ENCODE results near the gene E2F2. TPM values are rescaled to one million over a fixed set of nuclear protein-coding genes. Genes with fewer than 3 reads are reported as not detected.
A peak's percentile ranks its signal among the peaks of the same experiment; 100 is the strongest.

The E2F2 gene
- total and polyA plus RNA-seq, 2 of the 13 experiments (the other 11 are each of a cell fraction or from before 2014, with no cell fraction given) = 0.65 to 6.6 TPM

DNA sequence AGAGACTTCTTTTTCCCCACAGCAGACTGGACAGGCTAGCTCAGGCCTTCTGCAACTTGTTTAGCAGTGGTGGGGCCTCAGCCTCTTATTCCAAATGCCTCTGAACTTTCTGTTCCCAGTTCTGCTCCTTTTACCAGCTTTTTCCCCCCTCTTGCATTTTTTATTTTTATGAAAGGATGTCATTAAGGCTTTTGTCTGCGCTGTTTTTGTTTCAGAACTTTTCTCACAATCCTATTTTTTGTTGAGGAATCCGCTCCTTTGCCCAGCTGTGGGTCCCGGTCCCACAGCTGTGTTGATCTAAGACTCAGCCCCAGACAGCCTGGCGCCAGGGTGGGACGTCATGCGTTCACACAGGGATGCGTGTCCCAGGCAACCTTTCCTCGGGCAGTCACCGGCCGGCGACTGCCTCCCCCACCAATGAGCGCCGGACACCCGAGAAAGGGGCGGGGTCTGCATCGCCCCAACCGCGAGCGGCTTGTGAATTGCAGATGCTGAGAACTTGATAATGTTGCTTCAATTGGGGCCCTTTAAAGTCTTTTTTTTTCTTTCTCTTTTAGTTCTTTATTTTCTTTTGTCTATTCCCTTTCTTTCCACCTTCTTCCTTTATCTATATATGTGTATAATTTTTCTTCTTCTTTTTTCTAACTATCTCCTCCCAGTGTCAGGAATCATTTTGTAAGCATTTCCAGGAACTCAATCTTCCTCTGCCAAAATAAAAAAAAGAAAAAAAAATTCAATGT, 31.3 kb upstream of the E2F2 start (continued):
- peak; percentile 46; the same call in 1 of the 2 replicates for TF ChIP-seq ZNF143 (CRISPR knock-in tag; IDR thresholded peaks at IDR 0.05)
- no peak for TF ChIP-seq ZNF558 (CRISPR knock-in tag; IDR thresholded peaks at IDR 0.05; ENCODE audit: borderline replicate concordance)
- no peak for TF ChIP-seq JDP2 (CRISPR knock-in tag; IDR thresholded peaks at IDR 0.05; ENCODE audit: borderline replicate concordance)
- TF ChIP-seq HNRNPH1 (optimal IDR thresholded peaks at IDR 0.05; ENCODE audit: low read depth, low read length) = no peak
- TF ChIP-seq, protein P1, sequence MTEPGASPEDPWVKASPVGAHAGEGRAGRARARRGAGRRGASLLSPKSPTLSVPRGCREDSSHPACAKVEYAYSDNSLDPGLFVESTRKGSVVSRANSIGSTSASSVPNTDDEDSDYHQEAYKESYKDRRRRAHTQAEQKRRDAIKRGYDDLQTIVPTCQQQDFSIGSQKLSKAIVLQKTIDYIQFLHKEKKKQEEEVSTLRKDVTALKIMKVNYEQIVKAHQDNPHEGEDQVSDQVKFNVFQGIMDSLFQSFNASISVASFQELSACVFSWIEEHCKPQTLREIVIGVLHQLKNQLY (CRISPR knock-in tag; IDR thresholded peaks at IDR 0.05) = peak; percentile 51; the same call in 1 of the 2 replicates
- TF ChIP-seq NPAS2 (CRISPR knock-in tag; IDR thresholded peaks at IDR 0.05; ENCODE audit: borderline replicate concordance) = no peak
- TF ChIP-seq ZNF569 (CRISPR knock-in tag; IDR thresholded peaks at IDR 0.05; ENCODE audit: borderline replicate concordance) = no peak
- peak; percentile 81; the same call in 1 of the 2 replicates for TF ChIP-seq ZBTB21 (CRISPR knock-in tag; IDR thresholded peaks at IDR 0.05)
- no peak for TF ChIP-seq ZFP82 (CRISPR knock-in tag; IDR thresholded peaks at IDR 0.05; ENCODE audit: borderline replicate concordance)
- TF ChIP-seq STAT5B (CRISPR knock-in tag; IDR thresholded peaks at IDR 0.05) = no peak
- TF ChIP-seq ZNF253 (CRISPR knock-in tag; IDR thresholded peaks at IDR 0.05; ENCODE audit: borderline replicate concordance) = no peak
- no peak for TF ChIP-seq ZNF891 (CRISPR knock-in tag; IDR thresholded peaks at IDR 0.05)
- TF ChIP-seq, protein P2, sequence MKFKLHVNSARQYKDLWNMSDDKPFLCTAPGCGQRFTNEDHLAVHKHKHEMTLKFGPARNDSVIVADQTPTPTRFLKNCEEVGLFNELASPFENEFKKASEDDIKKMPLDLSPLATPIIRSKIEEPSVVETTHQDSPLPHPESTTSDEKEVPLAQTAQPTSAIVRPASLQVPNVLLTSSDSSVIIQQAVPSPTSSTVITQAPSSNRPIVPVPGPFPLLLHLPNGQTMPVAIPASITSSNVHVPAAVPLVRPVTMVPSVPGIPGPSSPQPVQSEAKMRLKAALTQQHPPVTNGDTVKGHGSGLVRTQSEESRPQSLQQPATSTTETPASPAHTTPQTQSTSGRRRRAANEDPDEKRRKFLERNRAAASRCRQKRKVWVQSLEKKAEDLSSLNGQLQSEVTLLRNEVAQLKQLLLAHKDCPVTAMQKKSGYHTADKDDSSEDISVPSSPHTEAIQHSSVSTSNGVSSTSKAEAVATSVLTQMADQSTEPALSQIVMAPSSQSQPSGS (CRISPR knock-in tag; IDR thresholded peaks at IDR 0.05) = peak; percentile 83
- no peak for TF ChIP-seq HOXA7 (CRISPR knock-in tag; IDR thresholded peaks at IDR 0.05)

All from HepG2 (cell line).